H9 (cell line): Measurements from ENCODE around the gene GCG. TPM values are rescaled to one million over a fixed set of nuclear protein-coding genes. Genes with fewer than 3 reads are reported as not detected.

Experiments used
- DNase-seq: peaks from one replicate; pipeline ENCODE4 v3.0.0-alpha.2; 2017
- H2AFZ ChIP-seq: one replicate; pipeline ENCODE4 v1.6.1; 2013; ENCODE audit warnings: mild to moderate bottlenecking, low read length, control low read depth, moderate library complexity
- H2AK5ac ChIP-seq: 2 replicates; pipeline ENCODE4 v1.6.1; 2013; ENCODE audit warnings: low read length, control low read depth, mixed read lengths; ENCODE audit not compliant: insufficient read length
- H2BK120ac ChIP-seq: one replicate; pipeline ENCODE4 v1.6.1; 2013; ENCODE audit warnings: low read depth, mild to moderate bottlenecking, low read length, control low read depth, inconsistent platforms; ENCODE audit not compliant: poor library complexity, severe bottlenecking
- H2BK12ac ChIP-seq: 2 replicates; pipeline ENCODE4 v1.6.1; 2013; ENCODE audit warnings: low read length, control low read depth, mixed read lengths, low read depth; ENCODE audit not compliant: insufficient read length
- H2BK15ac ChIP-seq: 2 replicates; pipeline ENCODE4 v1.6.1; 2013; ENCODE audit warnings: low read depth, low read length, control low read depth
- H2BK20ac ChIP-seq: one replicate; pipeline ENCODE4 v1.6.1; 2013; ENCODE audit warnings: low read depth, mild to moderate bottlenecking, low read length, control low read depth, inconsistent platforms; ENCODE audit not compliant: poor library complexity, severe bottlenecking
- H2BK5ac ChIP-seq: 2 replicates; pipeline ENCODE4 v1.6.1; 2013; ENCODE audit warnings: low read length, control low read depth, mixed read lengths; ENCODE audit not compliant: insufficient read length
- H3K14ac ChIP-seq: 2 replicates; pipeline ENCODE4 v1.6.1; 2013; ENCODE audit warnings: low read length, control low read depth; ENCODE audit not compliant: insufficient read depth
- H3K18ac ChIP-seq: 2 replicates; pipeline ENCODE4 v1.6.1; 2013; ENCODE audit warnings: low read depth, mild to moderate bottlenecking, mixed read lengths, low read length, control low read depth; ENCODE audit not compliant: insufficient read length
- H3K23ac ChIP-seq: 2 replicates; pipeline ENCODE4 v1.6.1; 2013; ENCODE audit warnings: low read length, control low read depth, mixed read lengths, low read depth; ENCODE audit not compliant: insufficient read length
- H3K23me2 ChIP-seq: 2 replicates; pipeline ENCODE4 v1.6.1; 2013; ENCODE audit warnings: low read depth, mild to moderate bottlenecking, mixed read lengths, low read length, control low read depth; ENCODE audit not compliant: insufficient read length, poor library complexity, severe bottlenecking
- H3K27ac ChIP-seq: 2 replicates; pipeline ENCODE4 v1.5.1; 2013; ENCODE audit warnings: low read length, control low read depth, mixed read lengths, low read depth; ENCODE audit not compliant: insufficient read length
- H3K27me3 ChIP-seq: 2 replicates; pipeline ENCODE4 v1.6.1; 2013; ENCODE audit warnings: low read length, control low read depth, inconsistent platforms; ENCODE audit not compliant: insufficient read depth
- H3K4ac ChIP-seq: 2 replicates; pipeline ENCODE4 v1.6.1; 2013; ENCODE audit warnings: low read depth, mild to moderate bottlenecking, control low read depth, inconsistent platforms, low read length, moderate library complexity
- H3K4me1 ChIP-seq: 2 replicates; pipeline ENCODE4 v1.6.1; 2013; ENCODE audit warnings: low read length, control low read depth, inconsistent platforms; ENCODE audit not compliant: insufficient read depth
- H3K4me2 ChIP-seq: 2 replicates; pipeline ENCODE4 v1.6.1; 2013; ENCODE audit warnings: low read length, control low read depth, mixed read lengths; ENCODE audit not compliant: insufficient read length, insufficient read depth
- H3K56ac ChIP-seq: 2 replicates; pipeline ENCODE4 v1.6.1; 2013; ENCODE audit warnings: low read depth, mild to moderate bottlenecking, mixed read lengths, low read length, control low read depth; ENCODE audit not compliant: insufficient read length
- H3K79me1 ChIP-seq: 2 replicates; pipeline ENCODE4 v1.6.1; 2013; ENCODE audit warnings: low read depth, mild to moderate bottlenecking, moderate library complexity, low read length, control low read depth, inconsistent platforms; ENCODE audit not compliant: insufficient read depth, poor library complexity, severe bottlenecking
- H3K79me2 ChIP-seq: 2 replicates; pipeline ENCODE4 v1.6.1; 2013; ENCODE audit warnings: low read length, control low read depth, inconsistent platforms; ENCODE audit not compliant: insufficient read depth
- H3K9ac ChIP-seq: 2 replicates; pipeline ENCODE4 v1.6.1; 2013; ENCODE audit warnings: low read length, control low read depth, mixed read lengths; ENCODE audit not compliant: insufficient read length; ENCODE audit errors: extremely low read depth
- H3K9me3 ChIP-seq: one replicate; pipeline ENCODE4 v1.6.1; 2013; ENCODE audit warnings: low read depth, low read length, inconsistent platforms; ENCODE audit not compliant: control insufficient read depth
- H3T11ph ChIP-seq: one replicate; pipeline ENCODE4 v1.6.1; 2013; ENCODE audit warnings: mild to moderate bottlenecking, low read length, control low read depth, inconsistent platforms
- H4K20me1 ChIP-seq: one replicate; pipeline ENCODE4 v1.6.1; 2013; ENCODE audit not compliant: control insufficient read depth, insufficient read length, insufficient read depth
- H4K5ac ChIP-seq: 2 replicates; pipeline ENCODE4 v1.6.1; 2013; ENCODE audit warnings: low read depth, mild to moderate bottlenecking, mixed read lengths, low read length, control low read depth; ENCODE audit not compliant: insufficient read length
- H4K8ac ChIP-seq: replicated peaks from 2 replicates; pipeline ENCODE4 v1.6.1; 2013; ENCODE audit warnings: low read length, control low read depth, mixed read lengths, low read depth; ENCODE audit not compliant: insufficient read length
- H4K91ac ChIP-seq: 2 replicates; pipeline ENCODE4 v1.6.1; 2013; ENCODE audit warnings: low read depth, mild to moderate bottlenecking, moderate library complexity, mixed read lengths, low read length, control low read depth; ENCODE audit not compliant: insufficient read length
- H3K27ac Mint-ChIP-seq, 3 experiments: 2 replicates in 2 of 3; 3 replicates in 1 of 3; pipeline ENCODE4 v1.8.0; 2020 to 2021; ENCODE audit warnings: mixed read lengths in 3 of 3, mild to moderate bottlenecking in 1 of 3, moderate library complexity in 1 of 3
- H3K27me3 Mint-ChIP-seq: 2 replicates; pipeline ENCODE4 v1.8.0; 2021; ENCODE audit warnings: low read depth, mild to moderate bottlenecking, moderate library complexity, mixed read lengths
- H3K36me3 Mint-ChIP-seq, 3 experiments: 2 replicates in 2 of 3; 3 replicates in 1 of 3; pipeline ENCODE4 v1.8.0; 2020 to 2021; ENCODE audit warnings: low read depth in 3 of 3, mixed read lengths in 3 of 3; ENCODE audit not compliant: insufficient read depth in 1 of 3
- H3K4me1 Mint-ChIP-seq, 2 experiments: 2 replicates each; pipeline ENCODE4 v1.8.0; 2020; ENCODE audit warnings: mixed read lengths in 2 of 2
- H3K4me3 Mint-ChIP-seq, 2 experiments: 2 replicates in 1 of 2; 3 replicates in 1 of 2; pipeline ENCODE4 v1.8.0; 2020 to 2021; ENCODE audit warnings: mild to moderate bottlenecking in 2 of 2, mixed read lengths in 2 of 2, moderate library complexity in 1 of 2
- H3K9me3 Mint-ChIP-seq, 2 experiments: 2 replicates in 1 of 2; 3 replicates in 1 of 2; pipeline ENCODE4 v1.8.0; 2020; ENCODE audit warnings: mild to moderate bottlenecking in 2 of 2, mixed read lengths in 2 of 2, moderate library complexity in 1 of 2
- CTCF ChIP-seq: fragments of 200-600 bp; sonication (generic); conservative IDR thresholded peaks from 3 replicates; pipeline ENCODE4 v1.8.0; 2021; ENCODE audit warnings: antibody characterized with exemption, mild to moderate bottlenecking
- WGBS: extraction: QIAGEN DNeasy Blood & Tissue Kit; methylation state at CpG from one replicate; pipeline ENCODE4 v1.1.7; 2013; ENCODE audit warnings: missing lambda C conversion rate, low lambda C conversion rate, mixed read lengths; ENCODE audit not compliant: insufficient read length; ENCODE audit errors: extremely low coverage; 5-methylcytosine and 5-hydroxymethylcytosine counted together
- total RNA-seq: library from RNA; stranded (reverse); gene quantifications from 2 replicates; pipeline ENCODE4 v1.2.1, GENCODE V29; 2021

Gene GCG
- total RNA-seq, 1 experiment from 2014 or later = not detected

- Histone ChIP-seq H2AK5ac (no peak overlapping the region), H3K4me2 (no peak overlapping the region), H3K4me1 (no peaks in the 10 kb centered on the region), H3K79me2 (no peaks in the 10 kb centered on the region), H3K4ac (no peak overlapping the region), H3K56ac (no peak overlapping the region), H3K9me3 (no peaks in the 10 kb centered on the region), H2BK12ac (no peak overlapping the region), H3K27me3 (no peaks in the 10 kb centered on the region), H4K5ac (no peak overlapping the region), H3T11ph (no peak overlapping the region), H3K27ac (no peak overlapping the region), H2AFZ (no peak overlapping the region), H3K23ac (no peak overlapping the region), H3K79me1 (no peaks in the 10 kb centered on the region), H2BK5ac (no peak overlapping the region), H2BK20ac (no peak overlapping the region), H2BK120ac (no peak overlapping the region), H3K18ac (no peak overlapping the region), H4K20me1 (no peaks in the 10 kb centered on the region), H3K9ac (no peak overlapping the region), H2BK15ac (no peak overlapping the region), H4K91ac (no peak overlapping the region), H4K8ac (no peak overlapping the region), H3K23me2 (no peaks in the 10 kb centered on the region), H3K14ac (no peak overlapping the region)
- Mint-ChIP-seq H3K9me3 (no peaks in the 10 kb centered on the region), H3K27ac (no peak overlapping the region), H3K4me3 (no peak overlapping the region), H3K36me3 (no peaks in the 10 kb centered on the region), H3K4me1 (no peaks in the 10 kb centered on the region), H3K27me3 (no peaks in the 10 kb centered on the region)
- WGBS = no CpG with 5 or more reads among the region's 2 CpGs
- TF ChIP-seq CTCF = no peak
- DNase-seq = no peak
These were observed 32.9 kb upstream of the GCG start for GRCh38 chr2:162184821-162185450.
